ENCODE results near the gene PRR5L.

GRCh38 chr11:36452961-36453360 lies 156.9 kb downstream of the PRR5L start:
- no peak for TF ChIP-seq JUN (IDR thresholded peaks at IDR 0.05; ENCODE audit: borderline replicate concordance, low read depth, low read length)
- no peak for TF ChIP-seq JUN (CRISPR knock-in tag; IDR thresholded peaks at IDR 0.05; ENCODE audit: borderline replicate concordance)
- TF ChIP-seq NR4A1 (CRISPR knock-in tag; IDR thresholded peaks at IDR 0.05) = no peak
- no peak for TF ChIP-seq NR4A1 (tag; IDR thresholded peaks at IDR 0.05)
- no peak for TF ChIP-seq RAD21 (CRISPR knock-in tag; conservative IDR thresholded peaks at IDR 0.05 in 1 of 2, IDR thresholded peaks at IDR 0.05 in 1 of 2)
- TF ChIP-seq ZBTB7A (IDR thresholded peaks at IDR 0.05; ENCODE audit: borderline replicate concordance, control insufficient read depth, low read depth, low read length) = no peak
- no peak for TF ChIP-seq CTCF (IDR thresholded peaks at IDR 0.05 in 2 of 3, conservative IDR thresholded peaks at IDR 0.05 in 1 of 3; ENCODE audit: insufficient read depth in 2 of 3, low read depth in 1 of 3, low read length in 3 of 3)
- no peak for TF ChIP-seq RFX5 (IDR thresholded peaks at IDR 0.05; ENCODE audit: low read depth, low read length)
- TF ChIP-seq FOXJ3 (CRISPR knock-in tag; IDR thresholded peaks at IDR 0.05) = no peak

Data from K562 (cell line).